ENCODE measurements around the gene FYN.

DNA sequence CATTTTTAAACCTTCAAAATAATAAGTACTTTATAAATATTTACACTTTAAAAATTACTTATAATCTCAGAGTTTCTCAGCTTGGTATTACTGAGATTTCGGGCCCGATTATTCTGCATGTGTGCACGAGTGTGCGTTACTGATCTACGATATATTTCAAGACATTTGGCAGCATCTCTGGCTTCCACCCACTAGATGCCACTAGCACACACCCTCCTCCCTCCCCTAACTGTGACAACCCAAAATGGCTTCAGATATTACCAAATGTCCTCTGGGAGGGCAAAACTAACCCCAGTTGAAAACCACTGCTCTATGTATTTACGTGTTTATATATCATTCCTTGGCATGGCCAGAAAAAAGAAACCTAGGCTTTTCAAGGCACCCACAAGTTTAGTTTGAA lies 95.9 kb downstream of the FYN start:
- TF ChIP-seq POLR2A (IDR thresholded peaks at IDR 0.05; ENCODE audit: borderline replicate concordance, extremely low read depth, insufficient read depth, insufficient read length) (no peak), TCF7L2 (IDR thresholded peaks at IDR 0.05; ENCODE audit: borderline replicate concordance, extremely low read depth, insufficient read depth, insufficient read length) (no peak), SIN3A (IDR thresholded peaks at IDR 0.05; ENCODE audit: low read depth) (no peak), EZH2 (IDR thresholded peaks at IDR 0.05) (no peak), JUND (IDR thresholded peaks at IDR 0.05) (no peak), FOSL1 (IDR thresholded peaks at IDR 0.05; ENCODE audit: low read depth) (no peak), SP1 (IDR thresholded peaks at IDR 0.05; ENCODE audit: low read depth) (no peak), YY1 (IDR thresholded peaks at IDR 0.05; ENCODE audit: extremely low read depth, insufficient replicate concordance, low read depth, low read length) (peak; percentile 58), EZH2phosphoT487 (IDR thresholded peaks at IDR 0.05; ENCODE audit: borderline replicate concordance) (no peak), SRF (IDR thresholded peaks at IDR 0.05; ENCODE audit: low read depth) (no peak)
- TF ChIP-seq, protein P1, sequence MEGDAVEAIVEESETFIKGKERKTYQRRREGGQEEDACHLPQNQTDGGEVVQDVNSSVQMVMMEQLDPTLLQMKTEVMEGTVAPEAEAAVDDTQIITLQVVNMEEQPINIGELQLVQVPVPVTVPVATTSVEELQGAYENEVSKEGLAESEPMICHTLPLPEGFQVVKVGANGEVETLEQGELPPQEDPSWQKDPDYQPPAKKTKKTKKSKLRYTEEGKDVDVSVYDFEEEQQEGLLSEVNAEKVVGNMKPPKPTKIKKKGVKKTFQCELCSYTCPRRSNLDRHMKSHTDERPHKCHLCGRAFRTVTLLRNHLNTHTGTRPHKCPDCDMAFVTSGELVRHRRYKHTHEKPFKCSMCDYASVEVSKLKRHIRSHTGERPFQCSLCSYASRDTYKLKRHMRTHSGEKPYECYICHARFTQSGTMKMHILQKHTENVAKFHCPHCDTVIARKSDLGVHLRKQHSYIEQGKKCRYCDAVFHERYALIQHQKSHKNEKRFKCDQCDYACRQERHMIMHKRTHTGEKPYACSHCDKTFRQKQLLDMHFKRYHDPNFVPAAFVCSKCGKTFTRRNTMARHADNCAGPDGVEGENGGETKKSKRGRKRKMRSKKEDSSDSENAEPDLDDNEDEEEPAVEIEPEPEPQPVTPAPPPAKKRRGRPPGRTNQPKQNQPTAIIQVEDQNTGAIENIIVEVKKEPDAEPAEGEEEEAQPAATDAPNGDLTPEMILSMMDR (IDR thresholded peaks at IDR 0.05 in 2 of 3, conservative IDR thresholded peaks at IDR 0.05 in 1 of 3; ENCODE audit: borderline replicate concordance in 1 of 3, insufficient read depth in 1 of 3, low read depth in 2 of 3, low read length in 2 of 3) = peak; percentile 13 to 19 (median 16); a peak in 1 of 6 replicates
- TF ChIP-seq, protein P2, sequence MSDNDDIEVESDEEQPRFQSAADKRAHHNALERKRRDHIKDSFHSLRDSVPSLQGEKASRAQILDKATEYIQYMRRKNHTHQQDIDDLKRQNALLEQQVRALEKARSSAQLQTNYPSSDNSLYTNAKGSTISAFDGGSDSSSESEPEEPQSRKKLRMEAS (IDR thresholded peaks at IDR 0.05) = 0 out of 2 replicates have a peak, but pooled peaks have one; percentile 7
- TF ChIP-seq, protein P3, sequence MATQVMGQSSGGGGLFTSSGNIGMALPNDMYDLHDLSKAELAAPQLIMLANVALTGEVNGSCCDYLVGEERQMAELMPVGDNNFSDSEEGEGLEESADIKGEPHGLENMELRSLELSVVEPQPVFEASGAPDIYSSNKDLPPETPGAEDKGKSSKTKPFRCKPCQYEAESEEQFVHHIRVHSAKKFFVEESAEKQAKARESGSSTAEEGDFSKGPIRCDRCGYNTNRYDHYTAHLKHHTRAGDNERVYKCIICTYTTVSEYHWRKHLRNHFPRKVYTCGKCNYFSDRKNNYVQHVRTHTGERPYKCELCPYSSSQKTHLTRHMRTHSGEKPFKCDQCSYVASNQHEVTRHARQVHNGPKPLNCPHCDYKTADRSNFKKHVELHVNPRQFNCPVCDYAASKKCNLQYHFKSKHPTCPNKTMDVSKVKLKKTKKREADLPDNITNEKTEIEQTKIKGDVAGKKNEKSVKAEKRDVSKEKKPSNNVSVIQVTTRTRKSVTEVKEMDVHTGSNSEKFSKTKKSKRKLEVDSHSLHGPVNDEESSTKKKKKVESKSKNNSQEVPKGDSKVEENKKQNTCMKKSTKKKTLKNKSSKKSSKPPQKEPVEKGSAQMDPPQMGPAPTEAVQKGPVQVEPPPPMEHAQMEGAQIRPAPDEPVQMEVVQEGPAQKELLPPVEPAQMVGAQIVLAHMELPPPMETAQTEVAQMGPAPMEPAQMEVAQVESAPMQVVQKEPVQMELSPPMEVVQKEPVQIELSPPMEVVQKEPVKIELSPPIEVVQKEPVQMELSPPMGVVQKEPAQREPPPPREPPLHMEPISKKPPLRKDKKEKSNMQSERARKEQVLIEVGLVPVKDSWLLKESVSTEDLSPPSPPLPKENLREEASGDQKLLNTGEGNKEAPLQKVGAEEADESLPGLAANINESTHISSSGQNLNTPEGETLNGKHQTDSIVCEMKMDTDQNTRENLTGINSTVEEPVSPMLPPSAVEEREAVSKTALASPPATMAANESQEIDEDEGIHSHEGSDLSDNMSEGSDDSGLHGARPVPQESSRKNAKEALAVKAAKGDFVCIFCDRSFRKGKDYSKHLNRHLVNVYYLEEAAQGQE (IDR thresholded peaks at IDR 0.05; ENCODE audit: low read depth) = no peak
